H9 (cell line): ENCODE results near the gene DLGAP4. TPM values are rescaled to one million over a fixed set of nuclear protein-coding genes. Genes with fewer than 3 reads are reported as not detected.

ENCODE experiments used
- DNase-seq: peaks from one replicate; pipeline ENCODE4 v3.0.0-alpha.2; 2017
- H2AFZ ChIP-seq: one replicate; pipeline ENCODE4 v1.6.1; 2013; ENCODE audit warnings: mild to moderate bottlenecking, low read length, control low read depth, moderate library complexity
- H2AK5ac ChIP-seq: 2 replicates; pipeline ENCODE4 v1.6.1; 2013; ENCODE audit warnings: low read length, control low read depth, mixed read lengths; ENCODE audit not compliant: insufficient read length
- H2BK120ac ChIP-seq: one replicate; pipeline ENCODE4 v1.6.1; 2013; ENCODE audit warnings: low read depth, mild to moderate bottlenecking, low read length, control low read depth, inconsistent platforms; ENCODE audit not compliant: poor library complexity, severe bottlenecking
- H2BK12ac ChIP-seq: 2 replicates; pipeline ENCODE4 v1.6.1; 2013; ENCODE audit warnings: low read length, control low read depth, mixed read lengths, low read depth; ENCODE audit not compliant: insufficient read length
- H2BK15ac ChIP-seq: 2 replicates; pipeline ENCODE4 v1.6.1; 2013; ENCODE audit warnings: low read depth, low read length, control low read depth
- H2BK20ac ChIP-seq: one replicate; pipeline ENCODE4 v1.6.1; 2013; ENCODE audit warnings: low read depth, mild to moderate bottlenecking, low read length, control low read depth, inconsistent platforms; ENCODE audit not compliant: poor library complexity, severe bottlenecking
- H2BK5ac ChIP-seq: 2 replicates; pipeline ENCODE4 v1.6.1; 2013; ENCODE audit warnings: low read length, control low read depth, mixed read lengths; ENCODE audit not compliant: insufficient read length
- H3K14ac ChIP-seq: 2 replicates; pipeline ENCODE4 v1.6.1; 2013; ENCODE audit warnings: low read length, control low read depth; ENCODE audit not compliant: insufficient read depth
- H3K18ac ChIP-seq: 2 replicates; pipeline ENCODE4 v1.6.1; 2013; ENCODE audit warnings: low read depth, mild to moderate bottlenecking, mixed read lengths, low read length, control low read depth; ENCODE audit not compliant: insufficient read length
- H3K23ac ChIP-seq: 2 replicates; pipeline ENCODE4 v1.6.1; 2013; ENCODE audit warnings: low read length, control low read depth, mixed read lengths, low read depth; ENCODE audit not compliant: insufficient read length
- H3K23me2 ChIP-seq: 2 replicates; pipeline ENCODE4 v1.6.1; 2013; ENCODE audit warnings: low read depth, mild to moderate bottlenecking, mixed read lengths, low read length, control low read depth; ENCODE audit not compliant: insufficient read length, poor library complexity, severe bottlenecking
- H3K27ac ChIP-seq: 2 replicates; pipeline ENCODE4 v1.5.1; 2013; ENCODE audit warnings: low read length, control low read depth, mixed read lengths, low read depth; ENCODE audit not compliant: insufficient read length
- H3K27me3 ChIP-seq: 2 replicates; pipeline ENCODE4 v1.6.1; 2013; ENCODE audit warnings: low read length, control low read depth, inconsistent platforms; ENCODE audit not compliant: insufficient read depth
- H3K4ac ChIP-seq: 2 replicates; pipeline ENCODE4 v1.6.1; 2013; ENCODE audit warnings: low read depth, mild to moderate bottlenecking, control low read depth, inconsistent platforms, low read length, moderate library complexity
- H3K4me1 ChIP-seq: 2 replicates; pipeline ENCODE4 v1.6.1; 2013; ENCODE audit warnings: low read length, control low read depth, inconsistent platforms; ENCODE audit not compliant: insufficient read depth
- H3K4me2 ChIP-seq: 2 replicates; pipeline ENCODE4 v1.6.1; 2013; ENCODE audit warnings: low read length, control low read depth, mixed read lengths; ENCODE audit not compliant: insufficient read length, insufficient read depth
- H3K56ac ChIP-seq: 2 replicates; pipeline ENCODE4 v1.6.1; 2013; ENCODE audit warnings: low read depth, mild to moderate bottlenecking, mixed read lengths, low read length, control low read depth; ENCODE audit not compliant: insufficient read length
- H3K79me1 ChIP-seq: 2 replicates; pipeline ENCODE4 v1.6.1; 2013; ENCODE audit warnings: low read depth, mild to moderate bottlenecking, moderate library complexity, low read length, control low read depth, inconsistent platforms; ENCODE audit not compliant: insufficient read depth, poor library complexity, severe bottlenecking
- H3K79me2 ChIP-seq: 2 replicates; pipeline ENCODE4 v1.6.1; 2013; ENCODE audit warnings: low read length, control low read depth, inconsistent platforms; ENCODE audit not compliant: insufficient read depth
- H3K9ac ChIP-seq: 2 replicates; pipeline ENCODE4 v1.6.1; 2013; ENCODE audit warnings: low read length, control low read depth, mixed read lengths; ENCODE audit not compliant: insufficient read length; ENCODE audit errors: extremely low read depth
- H3K9me3 ChIP-seq: one replicate; pipeline ENCODE4 v1.6.1; 2013; ENCODE audit warnings: low read depth, low read length, inconsistent platforms; ENCODE audit not compliant: control insufficient read depth
- H3T11ph ChIP-seq: one replicate; pipeline ENCODE4 v1.6.1; 2013; ENCODE audit warnings: mild to moderate bottlenecking, low read length, control low read depth, inconsistent platforms
- H4K20me1 ChIP-seq: one replicate; pipeline ENCODE4 v1.6.1; 2013; ENCODE audit not compliant: control insufficient read depth, insufficient read length, insufficient read depth
- H4K5ac ChIP-seq: 2 replicates; pipeline ENCODE4 v1.6.1; 2013; ENCODE audit warnings: low read depth, mild to moderate bottlenecking, mixed read lengths, low read length, control low read depth; ENCODE audit not compliant: insufficient read length
- H4K8ac ChIP-seq: replicated peaks from 2 replicates; pipeline ENCODE4 v1.6.1; 2013; ENCODE audit warnings: low read length, control low read depth, mixed read lengths, low read depth; ENCODE audit not compliant: insufficient read length
- H4K91ac ChIP-seq: 2 replicates; pipeline ENCODE4 v1.6.1; 2013; ENCODE audit warnings: low read depth, mild to moderate bottlenecking, moderate library complexity, mixed read lengths, low read length, control low read depth; ENCODE audit not compliant: insufficient read length
- H3K27ac Mint-ChIP-seq, 3 experiments: 2 replicates in 2 of 3; 3 replicates in 1 of 3; pipeline ENCODE4 v1.8.0; 2020 to 2021; ENCODE audit warnings: mixed read lengths in 3 of 3, mild to moderate bottlenecking in 1 of 3, moderate library complexity in 1 of 3
- H3K27me3 Mint-ChIP-seq: 2 replicates; pipeline ENCODE4 v1.8.0; 2021; ENCODE audit warnings: low read depth, mild to moderate bottlenecking, moderate library complexity, mixed read lengths
- H3K36me3 Mint-ChIP-seq, 3 experiments: 2 replicates in 2 of 3; 3 replicates in 1 of 3; pipeline ENCODE4 v1.8.0; 2020 to 2021; ENCODE audit warnings: low read depth in 3 of 3, mixed read lengths in 3 of 3; ENCODE audit not compliant: insufficient read depth in 1 of 3
- H3K4me1 Mint-ChIP-seq, 2 experiments: 2 replicates each; pipeline ENCODE4 v1.8.0; 2020; ENCODE audit warnings: mixed read lengths in 2 of 2
- H3K4me3 Mint-ChIP-seq, 2 experiments: 2 replicates in 1 of 2; 3 replicates in 1 of 2; pipeline ENCODE4 v1.8.0; 2020 to 2021; ENCODE audit warnings: mild to moderate bottlenecking in 2 of 2, mixed read lengths in 2 of 2, moderate library complexity in 1 of 2
- H3K9me3 Mint-ChIP-seq, 2 experiments: 2 replicates in 1 of 2; 3 replicates in 1 of 2; pipeline ENCODE4 v1.8.0; 2020; ENCODE audit warnings: mild to moderate bottlenecking in 2 of 2, mixed read lengths in 2 of 2, moderate library complexity in 1 of 2
- CTCF ChIP-seq: fragments of 200-600 bp; sonication (generic); conservative IDR thresholded peaks from 3 replicates; pipeline ENCODE4 v1.8.0; 2021; ENCODE audit warnings: antibody characterized with exemption, mild to moderate bottlenecking
- WGBS: extraction: QIAGEN DNeasy Blood & Tissue Kit; methylation state at CpG from one replicate; pipeline ENCODE4 v1.1.7; 2013; ENCODE audit warnings: missing lambda C conversion rate, low lambda C conversion rate, mixed read lengths; ENCODE audit not compliant: insufficient read length; ENCODE audit errors: extremely low coverage; 5-methylcytosine and 5-hydroxymethylcytosine counted together
- total RNA-seq: library from RNA; stranded (reverse); gene quantifications from 2 replicates; pipeline ENCODE4 v1.2.1, GENCODE V29; 2021

Gene DLGAP4
- total RNA-seq, 1 experiment from 2014 or later, result 48.0 TPM

- no peak for TF ChIP-seq CTCF
- no peaks in the 10 kb centered on the region for H3K9me3 Mint-ChIP-seq
- DNase-seq, result no peak
- peaks cover 51% of the 10 kb centered on the region for H3K27me3 Mint-ChIP-seq
- peaks cover 7 to 20% of the 10 kb centered on the region in 2 experiments for H3K4me1 Mint-ChIP-seq
- no peaks in the 10 kb centered on the region for H3K79me2 ChIP-seq
- no peaks in the 10 kb centered on the region for H3K4me1 ChIP-seq
- H3K27ac ChIP-seq, result no peak overlapping the region
- peaks cover 2% of the 10 kb centered on the region; the same call in 1 of the 2 replicates for H3K27me3 ChIP-seq
- H2BK20ac ChIP-seq, result no peak overlapping the region
- no peak overlapping the region for H3T11ph ChIP-seq
- H3K79me1 ChIP-seq, result no peaks in the 10 kb centered on the region
- H3K36me3 Mint-ChIP-seq, result no peaks in the 10 kb centered on the region; a peak in 1 of 7 replicates
- H2AFZ ChIP-seq, result no peak overlapping the region
- no peak overlapping the region for H2AK5ac ChIP-seq
- no peak overlapping the region for H3K4me2 ChIP-seq
- no peak overlapping the region for H3K23ac ChIP-seq
- no peak overlapping the region for H2BK15ac ChIP-seq
- H4K20me1 ChIP-seq, result peaks cover 3% of the 10 kb centered on the region
- H4K8ac ChIP-seq, result no peak overlapping the region
- no peak overlapping the region for H3K9ac ChIP-seq
- H2BK5ac ChIP-seq, result no peak overlapping the region
- no peak overlapping the region for H4K5ac ChIP-seq
- peaks cover 3% of the 10 kb centered on the region for H3K23me2 ChIP-seq
- no peak overlapping the region for H3K18ac ChIP-seq
- H3K9me3 ChIP-seq, result no peaks in the 10 kb centered on the region
- H3K4me3 Mint-ChIP-seq, result no peak overlapping the region; a peak in 1 of 5 replicates
- WGBS, result no CpG with 5 or more reads among the region's 22 CpGs
- no peak overlapping the region for H2BK120ac ChIP-seq
- H3K4ac ChIP-seq, result no peak overlapping the region
- H3K56ac ChIP-seq, result no peak overlapping the region
- no peak overlapping the region; a peak in 1 of 7 replicates for H3K27ac Mint-ChIP-seq
- H2BK12ac ChIP-seq, result no peak overlapping the region
- no peak overlapping the region for H4K91ac ChIP-seq
- no peak overlapping the region for H3K14ac ChIP-seq
Measured at GRCh38 chr20:36311854-36312723, 6.0 kb downstream of the DLGAP4 start.
